Neuronal stem cell (in vitro differentiated cells): ENCODE measurements around the gene POLR3B.
"Not testable (repeated sequence)": the region's sequence is repeated elsewhere in the genome, so short reads cannot be mapped to it uniquely, and the experiment has no call there.

Experiments
- DNase-seq: peaks from one replicate; pipeline ENCODE4 v3.0.0-alpha.2; 2013; ENCODE audit warnings: low spot score
- H2AFZ ChIP-seq: one replicate; pipeline ENCODE4 v1.6.1; 2013; ENCODE audit warnings: mild to moderate bottlenecking, low read length, inconsistent platforms
- H2AK5ac ChIP-seq: 2 replicates; pipeline ENCODE4 v1.6.1; 2013; ENCODE audit warnings: low read depth, mild to moderate bottlenecking, inconsistent platforms, low read length, moderate library complexity, mixed read lengths
- H2BK120ac ChIP-seq: 2 replicates; pipeline ENCODE4 v1.6.1; 2013; ENCODE audit warnings: low read depth, mild to moderate bottlenecking, inconsistent platforms, low read length, moderate library complexity, mixed read lengths
- H2BK12ac ChIP-seq: one replicate; pipeline ENCODE4 v1.6.1; 2013; ENCODE audit warnings: low read length, inconsistent platforms
- H2BK15ac ChIP-seq: 2 replicates; pipeline ENCODE4 v1.6.1; 2013; ENCODE audit warnings: mild to moderate bottlenecking, low read length, inconsistent platforms, mixed read lengths
- H2BK5ac ChIP-seq: one replicate; pipeline ENCODE4 v1.6.1; 2013; ENCODE audit warnings: inconsistent platforms, mild to moderate bottlenecking, low read length, moderate library complexity
- H3K14ac ChIP-seq: one replicate; pipeline ENCODE4 v1.6.1; 2013; ENCODE audit warnings: low read length, inconsistent platforms
- H3K18ac ChIP-seq: 2 replicates; pipeline ENCODE4 v1.6.1; 2013; ENCODE audit warnings: low read length, inconsistent platforms
- H3K23ac ChIP-seq: 2 replicates; pipeline ENCODE4 v1.6.1; 2013; ENCODE audit warnings: low read depth, mild to moderate bottlenecking, mixed read lengths, low read length, inconsistent platforms; ENCODE audit not compliant: poor library complexity
- H3K27ac ChIP-seq: replicated peaks from 3 replicates; pipeline ENCODE4 v1.5.1; 2013; ENCODE audit warnings: low read length, inconsistent platforms
- H3K27me3 ChIP-seq, 3 experiments: 2 replicates each; pipeline ENCODE4 v1.6.1; 2013; ENCODE audit warnings: low read length in 3 of 3, mild to moderate bottlenecking in 2 of 3, inconsistent platforms in 1 of 3, low read depth in 1 of 3, mixed read lengths in 1 of 3, moderate library complexity in 1 of 3; ENCODE audit not compliant: control insufficient read depth in 3 of 3, insufficient read depth in 3 of 3
- H3K36me3 ChIP-seq, 2 donors: replicated peaks in 1 of 2; 2 replicates each; pipeline ENCODE4 v1.6.1; 2013; ENCODE audit warnings: low read length in 2 of 2; ENCODE audit not compliant: control insufficient read depth in 2 of 2, insufficient read depth in 2 of 2
- H3K4ac ChIP-seq: 2 replicates; pipeline ENCODE4 v1.6.1; 2013; ENCODE audit warnings: inconsistent platforms, mild to moderate bottlenecking, low read length, moderate library complexity
- H3K4me1 ChIP-seq, 2 donors: 1 replicate in 1 of 2; 2 replicates in 1 of 2; pipeline ENCODE4 v1.6.1; 2013; ENCODE audit warnings: low read length in 2 of 2, low read depth in 1 of 2; ENCODE audit not compliant: control insufficient read depth in 2 of 2, insufficient read depth in 1 of 2
- H3K4me2 ChIP-seq: one replicate; pipeline ENCODE4 v1.6.1; 2013; ENCODE audit warnings: mild to moderate bottlenecking, low read length, inconsistent platforms; ENCODE audit not compliant: insufficient read depth, poor library complexity, severe bottlenecking
- H3K4me3 ChIP-seq, 2 donors: 2 replicates each; pipeline ENCODE4 v1.5.1; 2013; ENCODE audit warnings: low read length in 2 of 2, mild to moderate bottlenecking in 2 of 2, inconsistent platforms in 1 of 2, moderate library complexity in 1 of 2
- H3K79me1 ChIP-seq: one replicate; pipeline ENCODE4 v1.6.1; 2013; ENCODE audit warnings: low read depth, mild to moderate bottlenecking, inconsistent platforms, low read length, moderate library complexity
- H3K9ac ChIP-seq: one replicate; pipeline ENCODE4 v1.6.1; 2013; ENCODE audit warnings: mild to moderate bottlenecking, low read depth, low read length, inconsistent platforms; ENCODE audit not compliant: poor library complexity
- H3K9me3 ChIP-seq, 2 donors: replicated peaks in 1 of 2; 2 replicates each; pipeline versions ENCODE3 to v1.6.1; 2013; ENCODE audit warnings: low read length in 2 of 2, mild to moderate bottlenecking in 2 of 2, inconsistent platforms in 1 of 2, low read depth in 1 of 2, mixed read lengths in 1 of 2, moderate library complexity in 1 of 2; ENCODE audit not compliant: control insufficient read depth in 2 of 2, insufficient read depth in 1 of 2
- H4K8ac ChIP-seq: one replicate; pipeline ENCODE4 v1.6.1; 2013; ENCODE audit warnings: low read depth, mild to moderate bottlenecking, inconsistent platforms, low read length, moderate library complexity
- H4K91ac ChIP-seq: one replicate; pipeline ENCODE4 v1.6.1; 2013; ENCODE audit warnings: low read length, low read depth, mild to moderate bottlenecking, inconsistent platforms; ENCODE audit not compliant: poor library complexity
- WGBS, 2 donors: extraction: QIAGEN DNeasy Blood & Tissue Kit; methylation state at CpG; one replicate each; pipeline ENCODE4 v1.1.7; 2013; ENCODE audit warnings: missing lambda C conversion rate in 2 of 2, mixed read lengths in 1 of 2; ENCODE audit not compliant: insufficient read length in 2 of 2, insufficient replicate concordance in 1 of 2; ENCODE audit errors: extremely low coverage in 2 of 2; 5-methylcytosine and 5-hydroxymethylcytosine counted together

The POLR3B gene

DNA sequence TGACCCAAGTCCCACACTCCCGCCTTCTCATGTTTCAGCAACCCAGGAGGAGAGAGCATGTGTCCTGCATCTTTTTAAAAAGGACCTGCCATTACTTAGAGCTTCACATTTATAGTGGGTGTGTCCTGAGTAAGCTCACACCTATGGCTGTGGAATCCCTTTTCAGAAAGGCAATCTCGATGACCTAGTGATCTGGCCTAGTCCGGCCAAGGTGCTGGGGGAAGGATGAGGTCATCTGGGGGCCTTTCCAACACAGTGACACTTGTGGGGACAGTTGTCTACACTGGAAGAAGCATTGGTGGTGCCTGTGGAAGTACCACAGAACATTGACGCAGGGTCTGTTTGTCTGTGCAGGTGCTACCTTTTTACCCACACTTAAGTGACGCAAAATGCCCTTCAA lies 46.9 kb upstream of the POLR3B start:
- Histone ChIP-seq H4K8ac (no peak overlapping the region), H2AFZ (peak overlapping the region; percentile 36), H2BK15ac (no peak overlapping the region), H2BK12ac (no peak overlapping the region), H3K4me1 (peaks cover 7 to 26% of the 10 kb centered on the region in 2 donors), H3K27ac (no peak overlapping the region), H3K4me2 (no peak overlapping the region), H2BK5ac (no peak overlapping the region), H3K14ac (no peak overlapping the region), H3K36me3 (no peaks in the 10 kb centered on the region), H3K9ac (no peak overlapping the region), H2AK5ac (no peak overlapping the region), H3K4ac (no peak overlapping the region), H4K91ac (no peak overlapping the region), H3K27me3 (no peaks in the 10 kb centered on the region), H2BK120ac (no peak overlapping the region), H3K23ac (no peak overlapping the region), H3K18ac (no peak overlapping the region), H3K4me3 (no peak overlapping the region), H3K79me1 (no peaks in the 10 kb centered on the region), H3K9me3 (no peaks in the 10 kb centered on the region)
- no CpG with 5 or more reads among the region's 5 CpGs for WGBS, 2 donors
- DNase-seq: no peak

GRCh38 chr12:106311139-106311538 lies 46.4 kb upstream of the POLR3B start:
- no peak overlapping the region for H2BK5ac ChIP-seq
- H3K27me3 ChIP-seq: no peaks in the 10 kb centered on the region

GRCh38 chr12:106313413-106313812 lies 44.1 kb upstream of the POLR3B start:
- not testable (repeated sequence) for H2BK15ac ChIP-seq, H3K18ac ChIP-seq, H3K9me3 ChIP-seq, H2AFZ ChIP-seq, H3K27ac ChIP-seq, DNase-seq, H3K4me3 ChIP-seq, H3K79me1 ChIP-seq, H3K27me3 ChIP-seq, H2BK12ac ChIP-seq, H4K8ac ChIP-seq, H2AK5ac ChIP-seq, H3K23ac ChIP-seq, H2BK120ac ChIP-seq, H4K91ac ChIP-seq, H3K36me3 ChIP-seq, H3K4ac ChIP-seq, H3K14ac ChIP-seq, H3K4me2 ChIP-seq, H2BK5ac ChIP-seq, H3K9ac ChIP-seq
- WGBS, 2 donors: no CpG with 5 or more reads among the region's 4 CpGs
- peaks cover 7 to 26% of the 10 kb centered on the region in 2 donors for H3K4me1 ChIP-seq

More at GRCh38 chr12:106311139-106311538, 46.4 kb upstream of the POLR3B start:
- Histone ChIP-seq H2BK12ac (no peak overlapping the region), H3K4me1 (peaks cover 7 to 27% of the 10 kb centered on the region in 2 donors), H2AFZ (peak overlapping the region; percentile 36), H2BK120ac (no peak overlapping the region), H3K4ac (no peak overlapping the region), H3K27ac (no peak overlapping the region), H4K91ac (no peak overlapping the region), H2AK5ac (no peak overlapping the region), H3K4me2 (no peak overlapping the region), H3K79me1 (no peaks in the 10 kb centered on the region), H3K4me3 (no peak overlapping the region), H3K36me3 (no peaks in the 10 kb centered on the region), H3K9ac (no peak overlapping the region), H3K18ac (no peak overlapping the region), H4K8ac (no peak overlapping the region), H3K23ac (no peak overlapping the region), H3K9me3 (no peaks in the 10 kb centered on the region), H2BK15ac (no peak overlapping the region), H3K14ac (no peak overlapping the region)
- DNase-seq: no peak
- WGBS, 2 donors: no CpG with 5 or more reads among the region's 8 CpGs

DNA sequence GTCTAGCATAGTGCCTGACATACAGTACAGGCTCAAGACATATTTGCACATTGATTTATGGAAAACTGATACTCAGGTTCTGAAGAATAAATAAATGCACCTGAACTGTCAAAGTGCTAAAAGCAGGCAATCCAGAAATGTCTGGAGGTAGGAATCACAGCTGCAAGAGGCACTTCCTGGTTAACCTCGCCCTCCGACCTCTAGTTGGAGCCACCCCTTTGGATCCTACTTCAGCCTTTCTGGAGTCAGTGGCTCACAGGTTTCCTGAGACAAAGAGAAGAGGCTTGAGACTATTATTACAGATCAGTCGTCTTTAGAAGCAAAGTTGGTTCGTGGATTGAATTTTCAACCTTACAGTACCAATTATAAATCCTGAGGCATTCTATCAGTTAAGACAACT lies 42.0 kb upstream of the POLR3B start:
- Histone ChIP-seq H3K36me3 (no peaks in the 10 kb centered on the region), H3K4me1 (peaks cover 0 to 6% of the 10 kb centered on the region in 2 donors), H3K4ac (no peak overlapping the region), H3K9me3 (no peaks in the 10 kb centered on the region), H2BK120ac (no peak overlapping the region), H3K9ac (no peak overlapping the region), H3K23ac (no peak overlapping the region), H3K14ac (no peak overlapping the region), H3K79me1 (no peaks in the 10 kb centered on the region), H2AFZ (peak overlapping the region; percentile 59), H2AK5ac (no peak overlapping the region), H3K4me2 (no peak overlapping the region), H3K18ac (no peak overlapping the region), H4K8ac (no peak overlapping the region), H3K4me3 (no peak overlapping the region), H3K27me3 (no peaks in the 10 kb centered on the region), H3K27ac (no peak overlapping the region), H4K91ac (no peak overlapping the region), H2BK12ac (no peak overlapping the region), H2BK5ac (no peak overlapping the region), H2BK15ac (no peak overlapping the region)
- no CpG with 5 or more reads among the region's 4 CpGs for WGBS, 2 donors
- DNase-seq: no peak
